MG63 (cell line): ENCODE data around the gene ZNF486. TPM values are rescaled to one million over a fixed set of nuclear protein-coding genes. Genes with fewer than 3 reads are reported as not detected.
"Not testable (repeated sequence)": the region's sequence is repeated elsewhere in the genome, so short reads cannot be mapped to it uniquely, and the experiment has no call there.

Experiments used
- DNase-seq: peaks from one replicate; pipeline ENCODE4 v3.0.0-alpha.2; 2020
- H3K27me3 ChIP-seq: fragments of 250-450 bp; sonication (Bioruptor Pico); 2 replicates; pipeline ENCODE4 v1.5.1; 2020; ENCODE audit warnings: mild to moderate bottlenecking, moderate library complexity
- H3K36me3 ChIP-seq: fragments of 250-450 bp; sonication (Bioruptor Pico); 2 replicates; pipeline ENCODE4 v1.5.1; 2020; ENCODE audit warnings: mild to moderate bottlenecking, moderate library complexity
- H3K4me3 ChIP-seq: fragments of 250-450 bp; sonication (Bioruptor Pico); 2 replicates; pipeline ENCODE4 v1.5.1; 2020; ENCODE audit warnings: mild to moderate bottlenecking, moderate library complexity
- H3K9me3 ChIP-seq: fragments of 250-450 bp; sonication (Bioruptor Pico); 2 replicates; pipeline ENCODE4 v1.5.1; 2020; ENCODE audit warnings: mild to moderate bottlenecking, moderate library complexity
- total RNA-seq: library from RNA; depleted of rRNA; stranded (reverse); fragments of >200 nt; shearing (Covaris generic); gene quantifications from 2 replicates; pipeline ENCODE4 v1.2.3, GENCODE V29; 2014; ENCODE audit warnings: low replicate concordance; rRNA removed

Gene ZNF486
- total RNA-seq, 1 experiment from 2014 or later, result 7.7 TPM

DNA sequence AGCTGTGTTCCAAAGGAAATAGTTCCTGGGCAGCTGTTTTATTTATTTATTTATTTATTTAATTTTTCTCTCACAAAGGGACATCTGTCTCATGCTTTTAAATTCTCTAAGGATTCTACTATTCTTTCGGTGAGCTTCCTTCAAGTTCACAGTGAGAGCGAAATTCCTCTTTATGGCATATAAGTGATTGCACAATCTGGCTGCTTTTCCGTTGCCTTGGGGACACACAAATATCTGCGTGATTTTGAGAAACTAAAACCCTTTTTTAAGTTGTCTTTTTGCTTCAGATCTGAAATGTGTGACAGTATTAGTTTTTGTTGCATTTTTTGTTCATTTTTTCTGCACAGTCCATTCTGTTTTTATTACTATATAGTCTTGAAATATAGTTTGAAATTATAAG is 19.2 kb downstream of the ZNF486 start:
- Histone ChIP-seq H3K36me3 (peaks cover 75% of the 10 kb centered on the region), H3K4me3 (no peak overlapping the region)
- no peak for DNase-seq

DNA sequence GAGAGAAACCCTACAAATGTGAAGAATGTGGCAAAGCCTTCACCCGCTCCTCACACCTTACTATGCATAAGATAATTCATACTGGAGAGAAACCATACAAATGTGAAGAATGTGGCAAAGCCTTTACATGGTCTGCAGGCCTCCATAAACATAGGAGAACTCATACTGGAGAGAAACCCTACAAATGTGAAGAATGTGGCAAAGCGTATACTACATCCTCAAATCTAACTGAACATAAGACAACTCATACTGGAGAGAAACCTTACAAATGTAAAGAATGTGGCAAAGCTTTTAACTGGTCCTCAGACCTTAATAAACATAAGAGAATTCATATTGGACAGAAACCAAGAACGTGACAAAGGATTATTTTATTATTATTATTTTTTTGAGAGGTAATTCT is 30.7 kb downstream of the ZNF486 start:
- H3K4me3 ChIP-seq, result no peak overlapping the region
- DNase-seq, result no peak
- H3K9me3 ChIP-seq, result peaks cover 39% of the 10 kb centered on the region
- H3K27me3 ChIP-seq, result no peaks in the 10 kb centered on the region
- peaks cover 59% of the 10 kb centered on the region for H3K36me3 ChIP-seq

More for the DNA sequence above, 19.2 kb downstream of the ZNF486 start:
- no peaks in the 10 kb centered on the region for H3K27me3 ChIP-seq
- H3K9me3 ChIP-seq, result peaks cover 7% of the 10 kb centered on the region; the same call in 1 of the 2 replicates

DNA sequence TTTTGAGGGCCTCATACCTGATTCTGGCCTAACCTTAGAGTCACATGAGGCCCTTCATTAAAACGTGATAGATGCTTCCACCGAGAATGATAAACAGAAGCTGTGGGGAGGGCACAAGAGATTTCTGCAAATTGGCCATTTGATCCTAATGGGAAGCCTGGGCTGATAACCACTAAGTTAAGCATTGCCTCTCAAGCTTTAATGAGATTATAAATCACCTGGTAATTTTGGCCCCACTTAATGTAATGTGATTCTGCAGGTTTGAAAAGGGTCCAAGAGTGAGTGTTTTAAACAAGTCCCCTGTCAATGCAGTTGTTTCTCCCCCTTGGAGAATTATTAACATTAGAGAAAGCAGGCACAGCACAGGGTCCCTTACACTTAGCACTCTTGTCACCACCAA is 42.0 kb downstream of the ZNF486 start:
- Histone ChIP-seq H3K36me3 (no peaks in the 10 kb centered on the region), H3K9me3 (peaks cover 2% of the 10 kb centered on the region; the same call in 1 of the 2 replicates), H3K4me3 (no peak overlapping the region), H3K27me3 (no peaks in the 10 kb centered on the region)
- DNase-seq, result no peak

DNA sequence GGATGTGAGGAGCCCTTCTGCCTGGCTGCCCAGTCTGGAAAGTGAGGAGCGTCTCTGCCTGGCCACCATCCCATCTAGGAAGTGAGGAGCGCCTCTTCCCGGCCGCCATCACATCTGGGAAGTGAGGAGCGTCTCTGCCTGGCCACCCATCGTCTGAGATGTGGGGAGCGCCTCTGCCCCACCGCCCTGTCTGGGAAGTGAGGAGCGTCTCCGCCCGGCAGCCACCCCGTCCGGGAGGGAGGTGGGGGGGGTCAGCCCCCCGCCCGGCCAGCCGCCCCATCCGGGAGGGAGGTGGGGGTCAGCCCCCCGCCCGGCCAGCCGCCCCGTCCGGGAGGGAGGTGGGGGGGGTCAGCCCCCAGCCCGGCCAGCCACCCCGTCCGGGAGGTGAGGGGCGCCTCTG is 47.4 kb downstream of the ZNF486 start:
- not testable (repeated sequence) for H3K27me3 ChIP-seq, H3K9me3 ChIP-seq, DNase-seq, H3K4me3 ChIP-seq, H3K36me3 ChIP-seq

DNA sequence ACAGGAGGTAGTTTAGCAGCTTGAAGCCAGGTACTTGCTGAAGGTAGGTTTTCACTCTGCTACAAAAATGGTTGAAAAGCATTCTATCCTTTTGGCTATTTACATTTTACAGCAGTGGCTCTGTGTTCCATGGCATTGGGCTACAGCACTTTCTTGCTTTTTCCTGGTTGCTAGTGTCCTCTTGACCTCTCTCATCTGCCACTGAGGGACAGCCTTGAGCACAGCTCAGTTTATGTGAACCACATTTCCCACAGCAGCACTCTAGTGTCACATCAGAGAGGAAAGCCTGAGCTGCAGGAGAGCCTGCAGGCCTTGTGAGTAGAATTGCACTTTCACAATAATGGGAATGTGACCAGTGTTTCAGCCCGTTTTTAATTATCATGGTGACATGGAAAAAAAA is 54.6 kb downstream of the ZNF486 start:
- not testable (repeated sequence) for H3K27me3 ChIP-seq, H3K4me3 ChIP-seq, DNase-seq, H3K36me3 ChIP-seq, H3K9me3 ChIP-seq

DNA sequence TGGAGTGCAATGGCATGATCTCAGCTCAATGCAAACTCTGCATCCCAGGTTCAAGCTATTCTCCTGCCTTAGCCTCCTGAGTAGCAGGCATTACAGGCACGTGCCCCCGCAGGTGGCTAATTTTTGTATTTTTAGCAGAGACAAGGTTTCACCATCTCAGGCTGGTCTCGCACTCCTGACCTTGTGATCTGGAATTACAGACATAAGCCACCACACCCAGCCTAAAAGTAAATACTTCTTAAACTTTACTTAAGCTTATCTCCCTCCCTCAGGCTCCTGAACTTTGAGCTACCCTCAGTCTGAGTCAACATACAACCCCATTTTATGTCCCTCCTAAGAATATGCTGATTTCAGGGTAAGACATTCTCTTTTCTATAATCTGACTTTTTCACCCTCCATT is 66.1 kb downstream of the ZNF486 start:
- Histone ChIP-seq H3K27me3 (no peaks in the 10 kb centered on the region), H3K36me3 (peaks cover 6% of the 10 kb centered on the region), H3K4me3 (no peak overlapping the region), H3K9me3 (peaks cover 22% of the 10 kb centered on the region)
- DNase-seq, result no peak

DNA sequence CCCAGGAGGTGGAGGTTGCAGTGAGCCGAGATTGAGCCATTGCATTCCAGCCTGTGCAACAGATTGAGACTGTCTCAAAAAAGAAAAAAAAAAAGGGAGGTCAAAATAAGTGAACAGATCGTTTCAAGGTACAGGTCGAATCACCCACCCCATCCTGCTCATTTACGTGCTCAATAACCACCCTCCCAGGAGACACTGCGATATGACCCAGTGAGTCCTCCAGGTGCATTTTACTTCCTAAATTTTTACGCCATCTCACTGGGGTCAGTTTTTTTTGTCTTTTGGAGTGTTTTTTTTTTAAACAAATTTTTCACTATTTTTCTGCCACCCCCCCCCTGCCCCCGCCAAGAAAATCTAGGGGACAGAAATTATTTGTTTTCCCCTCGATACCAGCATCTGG is 68.1 kb downstream of the ZNF486 start:
- no peaks in the 10 kb centered on the region for H3K27me3 ChIP-seq
- DNase-seq, result no peak
- H3K9me3 ChIP-seq, result peaks cover 7% of the 10 kb centered on the region
- no peak overlapping the region for H3K4me3 ChIP-seq
- H3K36me3 ChIP-seq, result peaks cover 4% of the 10 kb centered on the region

DNA sequence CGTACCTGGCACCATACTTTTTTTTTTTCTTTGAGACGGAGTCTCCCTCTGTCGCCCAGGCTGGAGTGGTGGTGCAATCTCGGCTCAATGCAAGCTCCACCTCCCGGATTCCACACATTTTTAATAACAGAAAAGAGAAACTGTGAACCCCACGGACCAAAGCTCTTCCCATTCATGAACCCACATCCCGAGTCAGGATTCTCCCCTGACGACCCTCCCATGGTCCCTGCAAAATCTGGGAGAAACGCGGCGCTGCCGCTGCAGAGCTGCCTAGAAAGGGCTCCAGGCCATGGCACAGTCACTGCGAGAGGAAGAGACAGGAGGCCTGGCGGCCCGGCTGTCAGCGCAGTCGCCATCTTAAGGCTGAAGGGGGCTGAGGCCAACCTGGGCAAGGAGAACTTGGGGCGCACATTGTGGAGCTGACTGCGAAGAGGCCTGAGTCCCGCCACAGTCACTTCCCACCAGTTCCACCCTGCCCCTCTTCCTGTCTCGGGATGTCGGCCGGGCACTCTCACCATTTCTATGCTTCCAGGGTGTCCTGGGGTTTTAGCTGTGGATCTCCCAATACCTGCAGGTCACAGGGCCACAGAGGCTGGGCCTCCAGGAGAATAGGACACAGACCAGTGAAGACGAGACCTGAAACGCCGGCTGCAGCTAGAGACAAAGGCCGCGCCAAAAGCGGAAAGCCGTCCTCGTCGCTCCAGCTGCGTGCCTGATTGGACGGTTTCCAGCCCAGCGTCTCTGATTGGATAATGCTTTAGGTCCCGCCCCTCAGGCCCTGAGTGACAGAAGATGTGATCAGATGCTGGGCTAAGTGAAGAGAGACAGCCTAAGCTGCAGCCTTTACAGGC is 71.0 kb downstream of the ZNF486 start:
- peak overlapping the region; percentile 54 for H3K4me3 ChIP-seq
- H3K36me3 ChIP-seq, result peaks cover 4% of the 10 kb centered on the region
- peak; percentile 85 for DNase-seq
- H3K27me3 ChIP-seq, result no peaks in the 10 kb centered on the region
- H3K9me3 ChIP-seq, result peaks cover 5% of the 10 kb centered on the region

DNA sequence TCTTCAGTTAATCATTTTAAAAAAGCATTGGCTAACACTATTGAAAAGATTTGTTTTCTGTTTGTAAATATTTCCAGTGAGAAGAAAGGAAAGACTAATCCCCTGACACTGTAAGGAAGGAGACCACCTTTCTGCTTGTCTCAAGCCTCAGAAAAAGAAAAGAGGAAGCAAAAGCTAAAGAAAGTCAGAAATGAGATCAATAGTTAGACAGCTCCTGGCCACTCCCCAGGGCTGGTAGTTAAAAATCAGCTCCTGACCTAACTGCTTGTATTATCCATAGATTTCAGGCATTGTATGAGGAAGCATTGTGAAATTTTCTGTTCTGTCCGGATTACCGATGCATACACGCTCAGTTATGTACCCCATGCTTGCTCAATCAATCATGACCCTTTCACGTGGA is 76.6 kb downstream of the ZNF486 start:
- no peak for DNase-seq
- Histone ChIP-seq H3K27me3 (no peaks in the 10 kb centered on the region), H3K36me3 (no peaks in the 10 kb centered on the region), H3K9me3 (no peaks in the 10 kb centered on the region; the same call in 1 of the 2 replicates), H3K4me3 (no peak overlapping the region)

DNA sequence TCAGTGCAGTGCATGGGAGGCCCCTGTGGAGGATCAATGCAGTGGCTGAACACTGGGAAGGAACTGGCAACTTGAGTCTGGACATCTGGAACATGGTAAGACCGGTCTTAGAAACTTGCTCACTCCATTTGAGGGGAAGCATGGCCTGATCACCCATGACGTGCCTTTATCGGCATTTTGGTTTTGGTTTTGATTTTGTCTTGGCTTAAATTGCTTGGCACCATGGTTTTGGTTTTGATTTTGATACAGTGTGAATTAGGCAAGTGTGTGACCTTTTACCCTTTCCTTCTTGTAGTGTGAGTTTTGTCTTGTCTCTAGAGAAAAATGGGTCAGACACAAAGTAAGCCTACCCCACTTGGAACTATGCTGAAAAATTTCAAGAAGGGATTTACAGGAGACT is 77.3 kb downstream of the ZNF486 start:
- H3K9me3 ChIP-seq, result no peaks in the 10 kb centered on the region
- H3K27me3 ChIP-seq, result no peaks in the 10 kb centered on the region
- H3K36me3 ChIP-seq, result no peaks in the 10 kb centered on the region
- no peak overlapping the region for H3K4me3 ChIP-seq
- no peak for DNase-seq

DNA sequence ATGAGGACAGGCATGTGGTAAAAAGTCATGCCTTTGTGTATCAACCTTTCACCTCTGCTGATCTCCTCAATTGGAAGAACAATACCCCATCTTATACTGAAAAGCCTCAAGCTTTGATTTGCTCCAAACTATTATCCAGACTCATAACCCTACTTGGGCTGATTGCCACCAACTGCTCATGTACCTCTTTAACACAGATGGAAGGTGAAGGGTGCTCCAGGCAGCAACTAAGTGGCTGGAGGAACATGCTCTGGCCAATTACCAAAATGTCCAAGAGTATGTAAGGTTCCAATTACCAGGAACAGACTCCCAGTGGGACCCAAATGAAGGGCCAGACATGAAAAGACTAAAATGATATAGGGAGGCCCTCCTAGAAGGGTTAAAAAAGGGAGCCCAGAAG is 78.3 kb downstream of the ZNF486 start:
- no peak for DNase-seq
- Histone ChIP-seq H3K27me3 (no peaks in the 10 kb centered on the region), H3K36me3 (no peaks in the 10 kb centered on the region), H3K9me3 (no peaks in the 10 kb centered on the region), H3K4me3 (no peak overlapping the region)

DNA sequence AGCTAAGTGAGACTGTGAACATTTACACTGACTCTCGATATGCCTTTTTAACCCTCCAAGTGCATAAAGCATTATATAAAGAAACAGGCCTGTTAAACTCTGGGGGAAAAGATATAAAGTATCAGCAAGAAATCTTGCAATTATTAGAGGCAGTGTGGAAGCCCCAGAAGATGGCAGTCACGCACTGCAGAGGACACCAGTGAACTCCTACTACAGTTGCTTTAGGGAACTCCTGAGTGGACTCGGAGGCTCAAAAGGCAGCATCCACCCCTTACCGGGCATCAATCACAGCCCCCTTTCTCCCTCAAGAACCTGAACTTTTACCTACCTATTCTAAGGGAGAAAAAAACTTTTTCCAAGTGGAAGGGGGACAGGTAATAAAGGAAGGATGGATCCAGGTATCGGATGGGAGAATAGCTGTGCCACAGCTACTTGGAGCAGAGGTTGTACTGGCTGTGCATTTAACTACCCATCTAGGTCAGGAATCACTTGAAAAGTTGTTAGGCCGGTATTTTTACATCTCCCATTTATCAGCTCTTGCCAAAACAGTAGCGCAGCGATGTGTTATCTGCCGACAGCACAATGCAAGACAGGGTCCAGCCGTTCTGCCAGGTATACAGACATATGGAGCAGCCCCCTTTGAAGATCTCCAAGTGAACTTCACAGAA is 80.1 kb downstream of the ZNF486 start:
- Histone ChIP-seq H3K4me3 (no peak overlapping the region), H3K36me3 (no peaks in the 10 kb centered on the region), H3K9me3 (no peaks in the 10 kb centered on the region), H3K27me3 (no peaks in the 10 kb centered on the region)
- DNase-seq, result no peak

DNA sequence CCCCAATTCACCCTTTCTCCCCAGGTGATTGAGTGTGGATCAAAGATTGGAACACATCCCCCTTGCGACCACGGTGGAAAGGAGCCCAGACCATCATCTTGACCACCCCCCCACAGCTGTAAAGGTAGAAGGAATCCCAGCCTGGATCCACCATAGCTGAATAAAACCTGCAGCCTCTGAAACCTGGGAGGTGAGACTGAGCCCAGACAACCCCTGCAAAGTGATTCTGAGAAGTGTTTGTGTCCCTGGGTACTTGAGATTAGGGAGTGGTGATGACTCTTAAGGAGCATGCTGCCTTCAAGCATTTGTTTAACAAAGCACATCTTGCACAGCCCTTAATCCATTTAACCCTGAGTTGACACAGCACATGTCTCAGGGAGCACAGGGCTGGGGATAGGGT is 81.2 kb downstream of the ZNF486 start:
- DNase-seq, H3K27me3 ChIP-seq, H3K9me3 ChIP-seq, H3K36me3 ChIP-seq, H3K4me3 ChIP-seq: not testable (repeated sequence)

Other genes starting within 250 kb of the ZNF486 start
- 1.1 and 2.9 TPM in 2 replicates for gene ZNF682, start 127.7 kb upstream of the ZNF486 start, total RNA-seq
- 0.40 and 0.99 TPM in 2 replicates for gene ZNF90, start 89.2 kb upstream of the ZNF486 start, total RNA-seq